ENCODE measurements around the gene MYCBPAP. TPM values are rescaled to one million over a fixed set of nuclear protein-coding genes. Genes with fewer than 3 reads are reported as not detected.

Gene MYCBPAP
- total RNA-seq, 4 donors from 2014 or later: 0.64 to 3.7 (median 2.7) TPM; not detected in 1

GRCh38 chr17:50566886-50567285 lies 58.6 kb downstream of the MYCBPAP start:
- no peak overlapping the region for H3K27ac ChIP-seq
- peaks cover under 1 to 14% (median 5%) of the 10 kb centered on the region in 4 donors for H3K4me1 ChIP-seq
- H3K36me3 ChIP-seq: no peaks in the 10 kb centered on the region
- H3K27me3 ChIP-seq: peaks cover 57% of the 10 kb centered on the region
- WGBS, 2 donors (ENCODE audit: low coverage in 1 of 2): 0 to 31% methylated on average over 1 to 2 of the region's 2 CpGs
- H3K4me3 ChIP-seq: no peak overlapping the region
- TF ChIP-seq EP300 (IDR thresholded peaks at IDR 0.05; ENCODE audit: low read depth) (no peak), POLR2A (IDR thresholded peaks at IDR 0.05) (no peak), CTCF (IDR thresholded peaks at IDR 0.05) (no peak), POLR2AphosphoS5 (IDR thresholded peaks at IDR 0.05) (no peak)
- no peaks in the 10 kb centered on the region for H3K9me3 ChIP-seq
- intact Hi-C loops (cut with DNase I; ENCODE audit: low total_unique reads): no loop called here
- no peak for DNase-seq
- in situ Hi-C loops (cut with MboI; ENCODE audit: low pct_ligation_motif_present in 1 of 4, low pct_unique_long_range_greater_than_20kb in 1 of 4, low sequenced_read_pairs in 3 of 4): no loop called here

DNA sequence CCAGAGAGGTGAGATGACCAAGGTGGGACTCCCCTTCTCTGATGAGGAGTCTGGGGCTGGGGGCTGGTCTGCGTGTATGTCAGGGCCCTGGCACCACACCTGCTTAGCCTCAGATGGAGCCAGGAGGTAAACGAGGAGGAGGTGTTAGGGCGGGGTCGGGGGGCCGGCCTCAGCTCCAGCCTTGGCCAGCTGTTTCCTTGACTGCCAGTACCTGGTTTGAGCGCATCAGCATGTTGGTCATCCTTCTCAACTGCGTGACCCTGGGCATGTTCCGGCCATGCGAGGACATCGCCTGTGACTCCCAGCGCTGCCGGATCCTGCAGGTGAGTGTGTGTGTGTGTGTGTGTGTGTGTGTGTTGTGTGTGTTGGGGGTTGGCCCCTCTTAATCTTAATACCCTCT lies 60.4 kb downstream of the MYCBPAP start:
- intact Hi-C loops (cut with DNase I; ENCODE audit: low total_unique reads): no loop called here

DNA sequence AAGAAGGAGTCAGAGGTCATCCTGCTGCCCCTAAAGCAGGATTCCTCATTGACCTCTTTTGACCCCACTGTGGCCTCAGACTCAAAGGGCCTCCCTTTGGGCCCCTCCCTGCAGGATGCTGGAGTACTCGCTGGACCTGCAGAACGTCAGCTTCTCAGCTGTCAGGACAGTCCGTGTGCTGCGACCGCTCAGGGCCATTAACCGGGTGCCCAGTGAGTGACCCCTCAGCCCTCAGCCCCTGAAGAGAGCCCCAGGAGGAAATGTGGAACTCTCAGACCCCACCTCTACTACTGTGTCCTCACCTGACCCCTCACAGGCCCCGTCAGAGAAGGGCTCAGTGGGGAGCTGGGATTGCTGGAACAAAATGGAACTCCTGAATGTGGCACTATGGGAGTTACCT lies 61.4 kb downstream of the MYCBPAP start:
- WGBS, 2 donors (ENCODE audit: low coverage in 1 of 2): 80% methylated on average over 7 of the region's 7 CpGs; no CpG with 5 or more reads in 1 of the 2 donors

More for the DNA sequence above, 60.4 kb downstream of the MYCBPAP start:
- 81% methylated on average over 12 of the region's 12 CpGs; no CpG with 5 or more reads in 1 of the 2 donors for WGBS, 2 donors (ENCODE audit: low coverage in 1 of 2)
- in situ Hi-C loops (cut with MboI; ENCODE audit: low pct_ligation_motif_present in 1 of 4, low pct_unique_long_range_greater_than_20kb in 1 of 4, low sequenced_read_pairs in 3 of 4): no loop called here
- DNase-seq: no peak
- H3K27me3 ChIP-seq: peaks cover 39% of the 10 kb centered on the region
- H3K27ac ChIP-seq: no peak overlapping the region
- no peak overlapping the region for H3K4me3 ChIP-seq
- no peaks in the 10 kb centered on the region for H3K9me3 ChIP-seq
- H3K36me3 ChIP-seq: no peaks in the 10 kb centered on the region
- TF ChIP-seq EP300 (IDR thresholded peaks at IDR 0.05; ENCODE audit: low read depth): no peak
- TF ChIP-seq POLR2A (IDR thresholded peaks at IDR 0.05): no peak
- TF ChIP-seq POLR2AphosphoS5 (IDR thresholded peaks at IDR 0.05): no peak
- TF ChIP-seq CTCF (IDR thresholded peaks at IDR 0.05): no peak
- H3K4me1 ChIP-seq: peaks cover 0 to 14% (median 4%) of the 10 kb centered on the region in 4 donors

GRCh38 chr17:50570032-50570431 lies 61.8 kb downstream of the MYCBPAP start:
- H3K27ac ChIP-seq: no peak overlapping the region
- H3K36me3 ChIP-seq: no peaks in the 10 kb centered on the region
- H3K4me3 ChIP-seq: no peak overlapping the region
- in situ Hi-C loops (cut with MboI; ENCODE audit: low pct_ligation_motif_present in 1 of 4, low pct_unique_long_range_greater_than_20kb in 1 of 4, low sequenced_read_pairs in 3 of 4): no loop called here
- peaks cover 0 to 6% (median 1%) of the 10 kb centered on the region in 4 donors for H3K4me1 ChIP-seq
- intact Hi-C loops (cut with DNase I; ENCODE audit: low total_unique reads): no loop called here
- TF ChIP-seq POLR2A (IDR thresholded peaks at IDR 0.05): no peak
- no peak for TF ChIP-seq CTCF (IDR thresholded peaks at IDR 0.05)
- TF ChIP-seq EP300 (IDR thresholded peaks at IDR 0.05; ENCODE audit: low read depth): no peak
- no peak for TF ChIP-seq POLR2AphosphoS5 (IDR thresholded peaks at IDR 0.05)
- H3K9me3 ChIP-seq: no peaks in the 10 kb centered on the region
- 85% methylated on average over 8 of the region's 8 CpGs; no CpG with 5 or more reads in 1 of the 2 donors for WGBS, 2 donors (ENCODE audit: low coverage in 1 of 2)
- H3K27me3 ChIP-seq: peaks cover 27% of the 10 kb centered on the region
- DNase-seq: no peak

More for the DNA sequence above, 61.4 kb downstream of the MYCBPAP start:
- TF ChIP-seq POLR2AphosphoS5 (IDR thresholded peaks at IDR 0.05) (no peak), EP300 (IDR thresholded peaks at IDR 0.05; ENCODE audit: low read depth) (no peak), POLR2A (IDR thresholded peaks at IDR 0.05) (no peak), CTCF (IDR thresholded peaks at IDR 0.05) (no peak)
- H3K9me3 ChIP-seq: no peaks in the 10 kb centered on the region
- H3K4me3 ChIP-seq: no peak overlapping the region
- H3K27me3 ChIP-seq: peaks cover 31% of the 10 kb centered on the region
- H3K4me1 ChIP-seq: peaks cover 0 to 11% (median 4%) of the 10 kb centered on the region in 4 donors
- DNase-seq: no peak
- intact Hi-C loops (cut with DNase I; ENCODE audit: low total_unique reads): no loop called here
- in situ Hi-C loops (cut with MboI; ENCODE audit: low pct_ligation_motif_present in 1 of 4, low pct_unique_long_range_greater_than_20kb in 1 of 4, low sequenced_read_pairs in 3 of 4): no loop called here
- no peaks in the 10 kb centered on the region for H3K36me3 ChIP-seq
- no peak overlapping the region for H3K27ac ChIP-seq

Data from transverse colon (tissue), 4 donors.